Activated effector memory CD4-positive, alpha-beta T cell treated with anti-CD3 and anti-CD28 coated beads, Interleukin-2, amount 50 U/mL, for 16 hours (primary cell): ENCODE results near the gene ATG9B.
"Not testable (repeated sequence)": the region's sequence is repeated elsewhere in the genome, so short reads cannot be mapped to it uniquely, and the experiment has no call there.

Source experiments
- DNase-seq: peaks from one replicate; pipeline ENCODE4 v3.0.0-alpha.2; 2020

ATG9B gene

DNA sequence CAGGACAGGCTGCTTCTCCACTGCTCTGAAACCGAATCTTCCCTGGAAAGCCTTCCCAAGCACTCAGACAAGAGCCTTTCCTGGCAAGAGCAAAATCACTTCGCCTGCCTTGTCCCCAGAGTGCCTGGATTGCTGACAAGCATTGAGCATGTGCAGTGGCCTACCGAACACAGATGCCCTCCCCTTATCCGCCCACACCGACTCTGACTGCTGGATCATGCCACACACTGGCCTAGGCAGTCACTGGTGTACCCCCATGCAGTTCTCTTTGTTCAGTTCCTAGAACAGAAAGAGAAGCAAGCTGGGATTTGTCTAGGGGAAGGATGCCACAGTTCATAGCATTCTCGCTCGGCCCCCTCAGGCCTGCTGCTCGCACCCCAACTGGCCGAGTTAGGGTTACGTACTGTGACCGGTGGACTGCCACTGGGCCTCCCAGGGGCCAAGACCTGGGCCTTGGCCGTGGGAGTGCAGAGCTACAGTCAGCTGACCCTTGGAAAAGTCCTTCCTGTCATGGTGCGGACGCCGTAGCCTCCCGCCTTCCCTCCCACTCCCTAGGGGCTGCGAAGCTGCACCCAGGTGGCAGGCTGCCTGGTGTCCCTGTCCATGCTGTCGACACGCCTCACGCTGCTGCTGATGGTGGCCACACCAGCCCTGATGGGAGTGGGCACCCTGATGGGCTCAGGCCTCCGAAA lies 10.9 kb upstream of the ATG9B start:
- no peak for DNase-seq

DNA sequence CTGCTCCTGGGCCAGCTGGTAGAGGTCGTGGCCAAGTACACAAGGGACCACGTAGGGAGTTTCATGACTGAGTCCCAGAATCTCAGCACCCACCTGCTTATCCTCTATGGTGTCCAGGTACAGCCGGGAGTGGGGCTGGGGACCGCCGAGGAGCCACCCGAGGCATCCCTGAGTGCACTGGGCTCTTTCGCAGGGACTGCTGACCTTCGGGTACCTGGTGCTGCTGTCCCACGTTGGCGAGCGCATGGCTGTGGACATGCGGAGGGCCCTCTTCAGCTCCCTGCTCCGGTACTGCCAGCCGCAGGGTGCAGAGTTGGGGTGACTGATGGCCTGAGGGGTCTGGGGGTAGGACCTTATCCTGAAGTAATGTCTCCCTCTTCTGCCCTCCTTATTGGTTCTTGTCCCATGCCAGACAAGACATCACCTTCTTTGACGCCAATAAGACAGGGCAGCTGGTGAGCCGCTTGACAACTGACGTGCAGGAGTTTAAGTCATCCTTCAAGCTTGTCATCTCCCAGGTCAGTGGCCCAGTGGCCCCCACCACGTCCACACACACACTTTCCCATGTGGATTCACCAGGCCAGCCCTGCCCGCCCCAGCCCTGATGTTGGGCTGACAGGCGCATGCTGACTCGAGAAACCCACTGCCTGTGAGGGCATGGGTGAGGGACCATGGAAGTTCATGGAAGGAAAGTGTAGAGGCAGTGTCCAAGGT lies 10.2 kb upstream of the ATG9B start:
- no peak for DNase-seq

DNA sequence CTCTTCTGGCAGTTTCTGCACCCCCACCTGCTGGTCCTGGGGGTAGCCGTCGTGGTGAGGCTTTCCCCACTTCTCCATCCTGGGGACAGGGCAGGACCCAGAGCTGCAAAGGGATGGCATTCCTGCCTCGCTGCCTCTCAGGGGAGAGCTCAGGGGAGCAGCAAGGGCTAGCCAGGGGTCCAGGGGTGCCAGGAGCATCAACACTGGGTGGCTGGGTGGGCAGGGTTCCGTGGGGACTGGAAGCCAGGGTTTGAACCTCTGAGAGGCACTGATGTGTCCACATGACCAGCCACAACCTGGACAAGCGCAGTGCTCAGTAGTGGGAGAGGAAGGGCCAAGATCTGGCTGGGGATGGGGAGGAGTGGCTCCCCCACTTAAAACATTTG lies 9.6 kb upstream of the ATG9B start:
- no peak for DNase-seq

DNA sequence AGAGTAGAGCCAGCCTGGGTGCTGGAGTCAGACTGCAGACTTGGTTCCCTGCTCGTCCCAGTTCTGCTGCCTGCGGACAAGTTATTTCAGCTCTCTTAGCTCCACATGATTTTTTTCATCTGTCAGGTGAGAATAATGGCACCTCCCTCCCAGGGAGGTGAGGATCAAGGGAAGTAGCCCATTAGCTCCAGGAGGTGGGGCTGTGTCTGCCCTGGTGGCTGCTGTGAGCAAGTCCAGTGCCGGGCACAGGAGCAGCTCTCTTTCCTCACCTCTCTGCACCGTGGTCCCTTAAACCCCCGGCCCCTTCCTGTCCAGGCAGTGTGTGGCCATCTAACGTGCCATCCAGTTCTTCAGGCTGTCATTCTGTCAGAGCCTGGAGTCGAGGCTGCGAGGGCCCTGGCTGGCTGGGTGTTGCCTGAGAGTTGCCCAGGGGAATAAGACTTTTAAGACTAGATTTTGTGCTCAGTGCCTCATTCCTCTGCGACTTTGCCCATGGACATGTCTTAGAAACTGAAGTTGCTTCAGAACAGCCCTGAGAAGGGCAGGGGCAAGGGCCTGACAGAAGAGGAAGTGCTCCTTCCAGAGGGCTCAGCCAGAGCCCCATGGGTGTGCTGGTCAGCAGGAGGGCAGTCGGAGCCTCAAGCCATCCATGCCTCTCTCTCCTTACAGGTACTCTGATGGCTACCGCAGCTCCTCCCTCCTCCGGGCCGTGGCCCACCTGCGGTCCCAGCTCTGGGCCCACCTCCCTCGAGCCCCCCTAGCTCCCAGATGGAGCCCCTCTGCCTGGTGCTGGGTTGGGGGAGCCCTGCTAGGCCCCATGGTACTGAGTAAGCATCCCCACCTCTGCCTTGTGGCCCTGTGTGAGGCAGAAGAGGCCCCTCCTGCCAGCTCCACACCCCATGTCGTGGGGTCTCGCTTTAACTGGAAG lies 8.9 kb upstream of the ATG9B start:
- no peak for DNase-seq

DNA sequence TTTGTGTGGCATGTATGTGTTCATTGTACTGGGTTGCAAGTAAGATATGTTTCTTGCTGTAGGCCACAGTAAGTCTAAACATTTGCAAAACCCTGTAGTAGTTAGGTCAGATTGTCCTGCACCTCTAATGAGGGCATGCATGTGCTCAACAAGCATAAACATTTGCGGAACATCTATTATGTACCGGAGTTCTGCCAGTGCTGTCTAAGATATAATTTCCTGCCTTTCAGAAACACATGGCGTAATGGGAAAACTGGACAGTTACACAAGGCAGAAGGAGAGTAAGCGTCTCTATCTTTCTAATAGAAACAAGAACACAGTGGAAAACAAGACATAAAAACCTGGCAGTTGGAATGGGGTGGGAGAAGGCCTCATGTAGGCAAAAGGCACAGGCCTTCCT lies 6.7 kb upstream of the ATG9B start:
- no peak for DNase-seq

DNA sequence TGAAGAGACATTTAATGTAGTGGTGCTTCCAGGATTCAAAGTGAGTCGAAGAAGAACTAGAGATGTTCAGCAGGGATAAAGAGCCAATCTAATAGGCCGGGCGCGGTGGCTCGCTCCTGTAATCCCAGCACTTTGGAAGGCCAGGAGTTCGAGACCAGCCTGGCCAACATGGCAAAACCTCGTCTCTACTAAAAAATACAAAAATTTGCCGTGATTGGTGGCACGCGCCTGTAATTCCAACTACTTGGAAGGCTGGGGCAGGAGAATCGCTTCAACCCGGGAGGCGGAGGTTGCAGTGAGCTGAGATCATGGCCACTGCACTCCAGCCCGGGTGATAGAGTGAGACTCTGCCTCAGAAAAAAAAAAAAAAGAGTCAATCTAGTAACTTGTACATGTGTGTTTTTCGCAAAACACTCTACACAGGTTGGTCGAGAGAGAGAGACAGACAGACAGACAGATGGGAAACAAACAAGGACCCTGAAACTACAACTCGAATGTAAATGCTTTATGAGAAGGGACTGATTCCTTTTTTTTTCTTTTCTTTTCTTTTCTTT lies 4.7 kb upstream of the ATG9B start:
- DNase-seq: no peak

DNA sequence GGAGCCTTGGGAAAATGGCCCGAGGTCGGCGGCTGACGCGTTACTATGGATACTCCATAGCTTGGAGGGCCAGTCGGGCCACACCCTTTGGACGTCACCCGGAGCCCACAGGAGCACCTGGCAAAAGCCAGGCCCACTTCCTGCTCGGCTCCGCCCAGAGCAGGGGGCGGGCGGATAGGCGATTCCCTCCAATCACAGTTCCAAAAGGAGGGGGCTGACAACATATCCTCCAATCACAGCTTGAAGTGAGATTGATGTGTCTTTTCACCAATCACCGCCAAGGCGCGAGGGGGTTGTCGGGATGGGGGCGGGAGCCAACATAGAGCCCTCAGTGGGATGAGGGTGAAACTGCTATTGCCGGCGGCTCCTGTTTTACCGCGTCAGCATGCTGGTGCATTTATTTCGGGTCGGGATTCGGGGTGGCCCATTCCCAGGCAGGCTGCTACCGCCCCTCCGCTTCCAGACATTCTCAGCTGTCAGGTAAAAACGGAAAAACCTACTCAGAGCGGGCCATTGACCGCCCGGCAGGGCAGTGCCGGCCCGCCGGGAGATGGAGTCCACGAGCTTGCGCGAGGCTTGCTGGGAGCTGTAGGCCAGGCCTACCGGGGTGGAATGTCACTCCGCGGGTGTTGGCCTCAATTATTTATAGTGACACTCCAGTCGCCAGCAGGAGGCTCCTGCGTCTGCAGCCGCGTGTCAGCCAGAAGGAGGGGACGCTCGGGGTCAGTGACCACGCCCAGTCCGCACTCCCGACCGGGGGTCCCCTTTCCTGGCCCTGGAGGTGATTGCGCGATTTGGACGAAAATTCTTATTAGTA lies 4.0 kb upstream of the ATG9B start, which contains the start of gene ABCB8:
Gene ABCB8 (plus strand): TSS at position 320 of the 817 bp plus-strand sequence. CDS start 66 bp downstream, at position 386.
- DNase-seq: peak; percentile 98

DNA sequence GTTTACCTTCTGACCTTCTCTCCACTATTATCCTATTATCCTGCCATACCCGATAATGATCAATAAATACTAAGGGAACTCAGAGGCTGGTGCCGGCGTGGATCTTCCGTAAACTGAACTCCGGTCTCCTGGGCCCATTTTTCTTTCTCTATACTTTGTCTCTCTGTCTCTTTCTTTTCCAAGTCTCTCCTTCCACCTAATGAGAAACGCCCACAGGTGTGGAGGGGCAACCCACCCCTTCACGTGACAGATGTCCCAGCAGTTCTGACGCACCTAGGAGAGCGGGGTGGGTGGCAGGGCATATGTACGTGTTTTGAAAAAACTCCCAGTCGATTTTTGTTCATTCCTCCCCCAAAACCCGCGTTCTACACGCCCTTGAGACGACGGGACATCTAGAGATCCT lies 3.4 kb upstream of the ATG9B start:
- DNase-seq: not testable (repeated sequence)

DNA sequence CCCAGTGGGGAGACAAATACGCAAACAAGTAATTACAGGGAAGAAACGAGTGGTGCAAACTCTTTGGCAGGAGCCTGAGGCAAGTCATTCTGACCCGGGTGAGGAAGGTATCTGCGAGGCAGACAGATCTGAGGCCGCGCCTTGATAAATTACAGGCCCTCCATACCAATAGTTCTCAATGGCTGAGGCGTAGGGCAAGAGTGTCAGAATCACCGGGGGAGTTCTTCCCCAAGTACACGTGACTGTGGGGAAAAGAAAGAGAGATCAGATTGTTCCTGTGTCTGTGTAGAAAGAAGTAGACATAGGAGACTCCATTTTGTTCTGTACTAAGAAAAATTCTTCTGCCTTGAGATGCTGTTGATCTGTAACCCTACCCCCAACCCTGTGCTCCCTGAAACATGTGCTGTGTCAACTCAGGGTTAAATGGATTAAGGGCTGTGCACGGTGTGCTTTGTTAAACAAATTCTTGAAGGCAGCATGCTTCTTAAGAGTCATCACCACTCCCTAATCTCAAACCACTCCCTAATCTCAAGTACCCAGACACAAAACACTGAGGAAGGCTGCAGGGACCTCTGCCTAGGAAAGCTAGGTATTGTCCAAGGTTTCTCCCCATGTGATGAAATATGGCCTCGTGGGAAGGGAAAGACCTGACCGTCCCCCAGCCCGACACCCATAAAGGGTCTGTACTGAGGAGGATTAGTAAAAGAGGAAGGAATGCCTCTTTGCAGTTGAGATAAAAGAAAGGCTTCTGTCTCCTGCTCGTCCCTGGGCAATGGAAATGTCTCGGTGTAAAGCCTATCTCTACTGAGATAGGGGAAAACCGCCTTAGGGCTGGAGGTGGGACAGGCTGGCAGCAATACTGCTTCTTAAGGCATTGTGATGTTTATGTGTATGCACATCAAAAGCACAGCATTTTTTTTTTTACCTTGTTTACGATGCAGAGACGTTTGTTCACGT lies 2.8 kb upstream of the ATG9B start:
- DNase-seq: not testable (repeated sequence)

DNA sequence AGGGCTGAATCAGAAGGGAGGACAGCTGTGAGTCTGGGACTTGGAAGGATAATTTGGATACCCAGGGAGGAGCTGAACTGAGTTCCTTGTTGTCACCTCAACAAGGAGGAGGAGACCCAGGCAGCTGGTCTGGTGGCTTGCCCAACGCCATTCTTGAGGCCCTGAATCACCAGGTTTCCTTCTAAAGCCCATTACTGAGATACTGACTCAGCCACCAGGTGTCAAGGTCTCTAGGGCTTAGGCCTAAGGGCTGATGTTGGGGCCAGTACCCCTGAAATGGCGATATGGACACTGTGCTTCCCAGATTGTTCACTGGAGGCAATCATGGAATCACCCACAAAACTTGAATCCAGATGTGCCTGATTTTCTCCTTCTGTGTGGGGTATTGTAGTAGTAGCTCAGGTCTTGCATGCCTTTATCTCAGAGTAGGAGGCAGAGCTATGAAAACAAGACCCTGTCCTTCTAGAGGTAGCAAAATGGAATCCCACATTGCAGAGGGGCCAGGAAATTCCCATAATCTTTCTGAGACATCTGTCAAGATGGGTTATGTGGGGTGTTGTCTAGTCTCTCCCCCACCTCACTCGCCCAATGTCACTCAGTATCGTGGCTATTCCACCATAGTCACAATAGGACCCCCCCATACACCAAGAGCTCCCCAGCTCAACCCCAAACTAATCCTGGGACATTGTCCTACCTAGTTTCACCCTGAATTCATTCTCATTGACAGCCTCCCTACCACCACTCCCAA lies 1.8 kb upstream of the ATG9B start:
- DNase-seq: no peak

DNA sequence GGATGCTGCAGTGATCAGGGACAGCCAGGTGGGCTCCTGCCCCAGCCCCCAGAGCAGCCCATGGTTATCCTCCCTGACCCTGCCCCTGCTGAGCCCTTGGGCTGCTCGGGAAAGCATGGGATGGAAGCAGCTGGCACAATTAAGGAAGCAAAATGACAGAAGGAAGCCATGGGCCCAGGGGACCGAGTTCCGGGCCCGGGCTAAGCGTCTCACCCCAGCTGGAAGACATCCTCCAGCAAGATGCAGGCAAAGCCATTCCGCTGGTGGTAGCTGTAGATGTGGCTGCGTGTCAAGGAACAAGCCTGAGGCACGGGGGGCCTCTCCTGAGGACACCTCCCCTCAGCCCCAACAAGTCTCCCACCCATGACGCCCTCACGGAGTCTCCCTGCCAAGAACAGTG lies 1.1 kb downstream of the ATG9B start:
- DNase-seq: no peak

DNA sequence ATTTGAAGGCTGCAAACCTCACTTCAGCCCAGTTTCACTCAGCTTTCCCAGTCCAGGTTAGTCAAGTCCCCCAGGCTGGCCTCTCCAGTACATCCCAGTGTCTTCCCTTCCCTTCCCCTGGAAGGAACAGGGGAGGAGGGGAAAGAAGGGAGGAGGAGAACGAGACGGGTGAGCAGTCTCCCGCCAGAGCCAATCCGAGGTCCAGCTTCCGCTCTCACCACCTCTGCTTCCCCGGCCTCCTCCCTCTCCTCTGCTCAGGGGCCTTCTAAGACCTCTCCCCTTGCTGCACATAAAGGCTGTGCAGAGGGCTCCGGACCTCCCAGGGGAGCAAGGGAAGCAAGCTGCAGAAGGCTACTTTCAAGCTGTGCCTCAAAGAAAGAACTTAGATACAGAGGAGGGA lies 4.1 kb downstream of the ATG9B start:
- DNase-seq: no peak

DNA sequence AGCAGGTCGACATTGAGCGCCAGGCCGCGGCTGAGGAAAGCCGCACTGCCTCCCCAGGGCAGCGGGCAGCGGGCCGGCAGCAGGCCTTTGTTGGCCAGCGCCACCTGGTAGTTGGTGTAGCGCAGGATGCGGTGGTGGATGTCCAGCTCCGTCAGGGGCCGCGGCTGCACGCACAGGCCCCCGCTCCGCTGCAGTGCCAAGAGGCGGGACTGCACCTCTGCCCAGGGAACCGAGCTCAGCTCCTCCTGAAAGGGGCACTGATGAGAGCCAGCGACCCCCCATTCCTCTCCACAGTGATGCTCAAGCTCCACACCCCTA lies 5.2 kb downstream of the ATG9B start:
- DNase-seq: no peak

DNA sequence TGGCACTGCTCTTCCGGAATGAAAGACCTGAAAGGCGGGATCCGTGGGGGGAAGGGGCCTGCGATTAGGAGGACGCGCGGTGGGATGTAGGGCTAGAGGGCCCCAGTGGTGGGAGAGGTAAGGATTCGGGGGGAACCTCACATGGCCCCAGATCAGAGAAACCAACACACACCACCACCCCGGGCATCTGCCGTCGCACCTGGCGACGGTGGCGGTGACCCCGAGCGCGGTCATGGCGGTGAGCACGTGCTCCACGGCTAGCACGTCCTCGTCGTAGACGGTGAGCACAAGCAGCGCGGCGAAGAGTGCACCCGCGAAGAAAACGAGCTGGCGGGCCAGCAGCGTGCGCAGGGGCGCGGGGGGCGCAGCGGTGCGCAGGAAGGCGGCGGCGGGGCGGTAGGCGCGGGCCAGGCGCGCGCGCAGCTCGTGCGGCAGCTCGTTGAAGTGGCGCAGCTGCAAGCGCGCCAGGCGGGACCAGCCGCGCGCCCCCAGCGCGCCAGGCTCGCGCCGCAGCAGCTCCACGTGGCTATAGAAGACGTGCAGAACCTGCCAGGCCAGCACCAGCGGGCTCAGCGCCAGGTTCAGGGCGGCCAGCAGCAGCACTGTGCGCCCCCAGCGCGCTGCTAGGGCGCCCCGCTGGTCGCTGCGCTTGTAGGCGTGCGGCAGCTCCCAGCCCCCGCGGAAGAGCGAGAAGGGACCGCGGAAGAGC lies 5.7 kb downstream of the ATG9B start:
- peak; percentile 76 for DNase-seq

DNA sequence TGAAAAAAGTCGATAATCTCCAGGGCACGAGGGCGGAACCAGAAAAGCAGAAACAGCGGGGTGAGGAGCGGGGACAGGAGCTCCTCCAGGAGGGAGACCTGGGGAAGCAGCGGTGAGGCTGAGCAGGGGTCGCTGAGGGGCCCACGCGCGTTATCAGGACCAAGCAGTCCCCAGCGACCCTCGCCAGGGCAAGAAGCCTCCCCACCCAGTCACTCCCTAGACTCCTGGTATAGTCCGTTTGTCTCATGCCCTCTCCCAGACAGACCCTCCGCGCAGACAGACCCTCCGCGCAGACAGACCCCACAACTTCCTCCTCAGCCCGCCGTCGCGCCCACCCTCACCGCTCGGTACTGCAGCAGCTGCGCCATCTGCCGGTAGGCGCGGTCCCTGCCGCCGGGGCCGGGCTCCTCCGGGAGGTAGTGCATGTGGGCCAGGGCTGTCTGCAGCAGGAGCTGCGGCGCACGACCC lies 6.3 kb downstream of the ATG9B start:
- peak; percentile 93 for DNase-seq

DNA sequence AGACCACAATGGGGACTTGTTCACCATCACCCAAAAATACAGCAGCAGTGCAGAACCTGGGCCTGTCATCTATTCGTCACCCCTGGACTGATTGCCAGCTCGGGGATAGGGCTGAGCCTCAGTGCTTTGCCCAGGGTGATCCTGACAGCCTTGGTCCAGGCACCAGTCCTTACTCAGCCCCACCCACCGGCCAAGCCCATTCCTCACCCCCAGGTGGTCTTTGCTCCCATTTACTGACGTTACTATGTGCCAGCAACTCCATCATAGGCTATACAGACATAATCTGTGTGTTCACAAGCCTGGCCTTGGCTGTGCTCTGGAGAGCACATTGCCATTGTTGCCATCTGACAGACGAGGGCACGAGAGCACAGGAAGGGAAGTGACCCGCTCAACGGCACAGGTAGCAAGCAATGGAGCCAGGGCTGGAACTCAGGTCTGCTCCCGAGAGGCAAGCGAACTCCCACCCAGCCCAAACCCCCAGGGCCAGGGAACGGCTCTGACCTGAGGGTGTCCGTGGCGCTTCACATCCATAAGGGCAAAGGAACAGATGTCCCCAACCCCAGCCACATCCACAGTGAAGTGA lies 6.8 kb downstream of the ATG9B start:
- DNase-seq: no peak

DNA sequence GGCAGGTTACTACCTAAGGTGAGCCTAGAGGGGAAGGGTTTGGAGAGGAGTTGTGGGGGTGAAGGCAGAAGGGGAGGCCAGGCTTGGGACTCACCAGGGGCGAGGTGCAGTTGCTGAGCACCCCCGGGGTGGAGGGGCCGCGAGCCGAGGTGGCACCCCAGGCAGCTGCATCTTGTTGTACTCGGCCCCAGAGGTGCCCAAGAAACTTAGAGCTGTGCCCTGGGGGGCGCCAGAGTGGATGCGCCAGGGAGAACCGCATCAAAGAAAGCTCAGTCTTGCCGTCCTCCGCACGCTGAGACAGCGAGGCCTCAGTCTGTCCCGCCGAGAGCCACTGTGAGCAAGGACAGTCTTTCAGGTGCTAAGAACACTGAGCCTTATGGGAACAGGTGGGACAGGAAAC lies 7.4 kb downstream of the ATG9B start:
- DNase-seq: no peak

DNA sequence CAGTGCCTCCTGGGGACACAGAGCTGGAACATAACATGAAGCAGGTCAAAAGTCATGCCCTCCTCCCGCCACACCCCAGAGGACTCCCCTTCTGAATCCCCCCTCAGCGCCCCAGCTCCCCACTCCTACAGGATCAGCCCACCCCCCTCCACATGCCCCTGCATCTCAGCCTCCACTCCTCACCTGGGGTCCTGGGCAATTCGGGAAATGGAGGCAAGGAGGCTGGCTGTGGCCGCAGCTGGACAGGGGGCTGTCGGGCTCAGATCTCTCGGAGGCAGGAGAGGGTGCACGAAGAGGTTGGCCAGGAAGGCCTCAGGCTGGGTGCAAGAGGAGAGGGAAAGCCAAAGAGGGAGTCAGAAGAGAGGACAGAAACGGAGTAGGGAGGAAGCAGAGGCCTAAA lies 7.8 kb downstream of the ATG9B start:
- DNase-seq: no peak

DNA sequence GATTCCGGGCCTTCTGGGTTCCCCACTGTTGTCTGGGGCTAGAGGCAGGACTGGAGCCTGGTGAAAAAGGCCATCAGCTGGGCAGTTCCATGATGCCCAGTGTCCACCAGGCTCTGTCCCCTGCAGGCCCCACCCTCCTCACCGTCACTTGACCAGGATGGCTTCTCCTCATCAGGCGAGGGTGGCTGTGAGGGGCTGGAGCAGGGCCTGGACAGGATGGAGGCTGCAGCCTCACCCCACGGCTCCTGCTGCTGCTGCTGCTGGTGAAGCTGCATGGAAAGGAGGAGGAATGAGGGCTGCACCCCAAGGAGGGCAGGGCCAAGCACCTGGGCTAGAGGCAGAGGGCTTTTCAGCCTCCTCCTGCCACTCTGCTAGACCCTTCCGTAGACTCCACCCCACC lies 8.3 kb downstream of the ATG9B start:
- no peak for DNase-seq
